Inflammatory macrophage (primary cell): ENCODE results near the gene MRLN.

Experiments
- DNase-seq, 2 donors: peaks; one replicate each; pipeline ENCODE4 v3.0.0-alpha.2; 2020 to 2022

Gene MRLN

GRCh38 chr10:59704630-59705029 lies 48.6 kb downstream of the MRLN start:
- no peak for DNase-seq

- no peak for DNase-seq
These were observed 50.9 kb downstream of the MRLN start for GRCh38 chr10:59702347-59702746.

GRCh38 chr10:59700709-59701108 lies 52.5 kb downstream of the MRLN start:
- DNase-seq = no peak

- DNase-seq = no peak
These were observed 54.9 kb downstream of the MRLN start for GRCh38 chr10:59698326-59698725.

GRCh38 chr10:59695637-59696036 lies 57.6 kb downstream of the MRLN start:
- no peak for DNase-seq

- DNase-seq = no peak
These were observed 58.3 kb downstream of the MRLN start for GRCh38 chr10:59694936-59695335.

- DNase-seq = no peak
These were observed 61.1 kb downstream of the MRLN start for GRCh38 chr10:59692113-59692512.

- DNase-seq = no peak
These were observed 64.3 kb downstream of the MRLN start for GRCh38 chr10:59688921-59689351.

- DNase-seq = no peak
These were observed 65.6 kb downstream of the MRLN start for GRCh38 chr10:59687657-59688056.
